Measurements from ENCODE around the gene CSF3R. TPM values are rescaled to one million over a fixed set of nuclear protein-coding genes. Genes with fewer than 3 reads are reported as not detected.

CSF3R gene
- total and polyA plus RNA-seq, 2 experiments from 2014 or later: not detected

DNA sequence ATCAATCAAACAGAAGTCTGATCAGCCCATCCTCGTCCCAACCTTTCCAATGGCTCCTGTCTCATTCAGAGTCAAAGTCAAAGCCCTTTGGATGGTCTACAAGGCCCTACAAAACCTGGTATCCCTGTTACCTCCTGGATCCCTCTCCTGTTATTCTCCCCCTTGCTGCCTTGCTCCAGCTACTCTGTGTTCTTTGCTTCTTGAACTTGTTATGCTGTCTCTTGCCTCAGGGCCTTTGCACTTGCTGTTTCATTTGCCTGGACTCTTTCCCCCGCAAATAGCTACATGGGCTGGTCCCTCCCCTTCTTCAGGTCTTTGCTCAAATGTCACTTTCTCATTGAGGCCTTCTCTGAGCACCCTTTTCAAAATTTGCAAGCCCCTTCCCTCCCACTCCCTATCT is 1.4 kb upstream of the CSF3R start:
- no peaks in the 10 kb centered on the region for H4K20me1 ChIP-seq (ENCODE audit: insufficient read depth)
- H3K9me3 ChIP-seq (ENCODE audit: low read depth): no peaks in the 10 kb centered on the region
- H2AFZ ChIP-seq: no peak overlapping the region
- WGBS, 2 experiments (ENCODE audit: low coverage in 1 of 2, low lambda C conversion rate in 2 of 2, missing lambda C conversion rate in 2 of 2): 63 to 65% methylated on average over 2 of the region's 2 CpGs
- no peak overlapping the region for H3K4me3 ChIP-seq
- no peak overlapping the region for H3K27ac ChIP-seq
- H3K9ac ChIP-seq: no peak overlapping the region
- TF ChIP-seq EZH2 (IDR thresholded peaks at IDR 0.05; ENCODE audit: insufficient read depth, poor library complexity, severe bottlenecking): no peak
- TF ChIP-seq EZH2phosphoT487 (IDR thresholded peaks at IDR 0.05; ENCODE audit: insufficient read depth, low read depth): no peak
- H3K4me1 ChIP-seq (ENCODE audit: insufficient read depth): no peaks in the 10 kb centered on the region
- H3K27me3 ChIP-seq (replicated peaks; ENCODE audit: insufficient read depth): peaks cover 14% of the 10 kb centered on the region; the same call in 1 of the 2 replicates
- in situ Hi-C loops (cut with MboI): no loop called here
- H3K36me3 ChIP-seq (ENCODE audit: low read depth): no peaks in the 10 kb centered on the region
- H3K9me2 ChIP-seq (ENCODE audit: insufficient read depth): no peaks in the 10 kb centered on the region
- DNase-seq: no peak
- no peaks in the 10 kb centered on the region for H3K79me2 ChIP-seq (ENCODE audit: insufficient read depth)
- no peak overlapping the region for H3K4me2 ChIP-seq (ENCODE audit: unreplicated experiment)
- no peaks in the 10 kb centered on the region for H3F3A ChIP-seq (ENCODE audit: insufficient read depth)

DNA sequence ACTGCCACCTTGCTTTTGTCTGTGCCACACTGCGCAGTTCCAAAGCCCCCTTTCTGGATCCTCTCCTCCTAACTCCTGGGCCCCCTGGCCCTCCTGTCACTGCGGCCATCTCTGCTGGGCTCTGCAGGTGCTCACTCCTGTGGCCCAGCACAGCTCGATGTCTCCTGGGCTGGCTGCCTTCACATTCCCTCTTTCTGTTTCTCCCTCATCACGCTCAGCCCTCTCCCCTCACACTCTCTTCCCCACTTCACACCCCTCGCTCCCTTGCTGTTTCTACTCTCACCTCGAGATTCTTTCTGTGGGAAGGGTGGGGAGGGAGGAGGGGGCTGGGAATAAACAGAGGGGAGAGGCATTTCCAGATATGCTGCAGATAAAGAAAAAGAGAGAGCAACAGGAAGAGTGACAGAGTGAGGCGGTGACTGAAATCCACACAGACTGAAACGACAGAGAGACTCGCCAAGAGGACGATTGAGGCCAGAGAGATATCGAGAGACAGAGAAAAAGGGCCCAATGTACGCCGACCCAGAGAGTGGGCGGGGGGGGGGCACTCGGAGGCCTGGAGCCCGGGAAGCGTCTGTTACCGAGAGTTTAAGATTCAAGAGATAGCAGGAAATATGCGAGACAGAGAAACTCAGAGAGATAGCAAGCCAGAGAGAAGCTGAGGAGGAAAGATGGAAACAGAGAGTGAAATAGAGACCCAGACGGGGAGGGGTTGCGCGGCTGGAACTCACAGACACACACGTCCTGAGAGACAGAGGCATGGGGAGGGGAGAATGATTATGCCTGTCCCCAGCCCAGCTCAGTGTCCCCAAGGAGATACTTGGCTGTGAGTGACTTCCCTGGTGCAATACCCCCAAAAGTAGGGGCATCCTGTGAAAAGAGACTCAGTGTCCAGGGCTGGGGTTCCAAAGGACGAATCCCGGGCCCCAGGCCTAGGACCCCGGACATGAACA is 666 bp downstream of the CSF3R start:
- Histone ChIP-seq H3K9me3 (ENCODE audit: low read depth) (no peaks in the 10 kb centered on the region), H3K9ac (no peak overlapping the region), H3K27ac (no peak overlapping the region), H3K4me2 (ENCODE audit: unreplicated experiment) (no peak overlapping the region), H3K4me3 (no peak overlapping the region), H3K27me3 (replicated peaks; ENCODE audit: insufficient read depth) (peaks cover 14% of the 10 kb centered on the region; the same call in 1 of the 2 replicates), H3K36me3 (ENCODE audit: low read depth) (no peaks in the 10 kb centered on the region), H2AFZ (no peak overlapping the region), H4K20me1 (ENCODE audit: insufficient read depth) (no peaks in the 10 kb centered on the region), H3K79me2 (ENCODE audit: insufficient read depth) (no peaks in the 10 kb centered on the region), H3K4me1 (ENCODE audit: insufficient read depth) (no peaks in the 10 kb centered on the region), H3K9me2 (ENCODE audit: insufficient read depth) (no peaks in the 10 kb centered on the region), H3F3A (ENCODE audit: insufficient read depth) (no peaks in the 10 kb centered on the region)
- no peak for DNase-seq
- in situ Hi-C loops (cut with MboI): no loop called here
- WGBS, 2 experiments (ENCODE audit: low coverage in 1 of 2, low lambda C conversion rate in 2 of 2, missing lambda C conversion rate in 2 of 2): 24 to 25% methylated on average over 26 of the region's 26 CpGs
- TF ChIP-seq EZH2 (IDR thresholded peaks at IDR 0.05; ENCODE audit: insufficient read depth, poor library complexity, severe bottlenecking) (no peak), EZH2phosphoT487 (IDR thresholded peaks at IDR 0.05; ENCODE audit: insufficient read depth, low read depth) (no peak)

DNA sequence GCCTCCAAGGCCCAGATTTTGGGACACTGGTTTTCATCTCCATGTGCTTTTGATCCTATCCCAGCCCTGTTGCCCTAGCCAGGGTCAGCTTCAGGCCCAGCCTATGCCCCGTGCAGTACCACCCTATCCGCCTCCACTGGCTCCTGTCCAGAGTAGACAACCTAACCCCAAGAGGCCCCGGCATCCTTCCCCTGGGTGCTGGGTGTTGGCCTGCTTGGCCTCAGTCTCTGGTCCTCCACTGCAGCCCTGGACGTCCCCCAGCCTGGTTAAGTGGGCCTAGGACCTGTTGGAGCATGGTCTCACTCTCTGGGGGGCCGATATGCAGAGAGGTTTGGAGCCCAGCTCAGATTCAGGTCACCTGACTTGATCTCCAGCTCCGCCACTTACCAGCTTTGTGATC is 1.6 kb downstream of the CSF3R start:
- Histone ChIP-seq H3K9me3 (ENCODE audit: low read depth) (no peaks in the 10 kb centered on the region), H3K79me2 (ENCODE audit: insufficient read depth) (no peaks in the 10 kb centered on the region), H3K36me3 (ENCODE audit: low read depth) (no peaks in the 10 kb centered on the region), H3K9ac (no peak overlapping the region), H4K20me1 (ENCODE audit: insufficient read depth) (no peaks in the 10 kb centered on the region), H3K9me2 (ENCODE audit: insufficient read depth) (no peaks in the 10 kb centered on the region), H3K4me2 (ENCODE audit: unreplicated experiment) (no peak overlapping the region), H3K4me1 (ENCODE audit: insufficient read depth) (no peaks in the 10 kb centered on the region), H2AFZ (no peak overlapping the region), H3K4me3 (no peak overlapping the region), H3K27me3 (replicated peaks; ENCODE audit: insufficient read depth) (peaks cover 12% of the 10 kb centered on the region), H3K27ac (no peak overlapping the region), H3F3A (ENCODE audit: insufficient read depth) (no peaks in the 10 kb centered on the region)
- TF ChIP-seq EZH2phosphoT487 (IDR thresholded peaks at IDR 0.05; ENCODE audit: insufficient read depth, low read depth) (no peak), EZH2 (IDR thresholded peaks at IDR 0.05; ENCODE audit: insufficient read depth, poor library complexity, severe bottlenecking) (no peak)
- no peak for DNase-seq
- WGBS, 2 experiments (ENCODE audit: low coverage in 1 of 2, low lambda C conversion rate in 2 of 2, missing lambda C conversion rate in 2 of 2): 50 to 54% methylated on average over 6 of the region's 6 CpGs
- in situ Hi-C loops (cut with MboI): no loop called here

DNA sequence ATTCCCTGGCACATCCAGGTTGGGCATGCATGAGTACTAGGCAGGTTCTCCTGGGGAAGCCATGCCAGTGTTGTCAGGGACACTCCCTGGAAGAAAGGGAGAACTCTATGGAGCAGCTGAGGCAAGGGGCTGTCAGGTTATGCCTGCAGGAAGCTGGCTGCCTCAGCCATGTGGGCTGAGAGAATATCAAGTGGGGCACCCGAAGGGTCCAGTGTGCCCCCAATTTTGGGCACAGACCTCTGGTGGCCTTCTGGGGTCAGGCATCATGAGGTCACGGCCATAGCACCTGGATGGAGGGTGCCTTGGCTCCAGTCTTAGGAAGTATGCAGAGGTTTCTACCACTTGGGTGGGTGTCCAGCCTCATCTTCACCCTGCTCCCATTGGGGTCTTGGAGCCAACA is 2.6 kb downstream of the CSF3R start:
- no peaks in the 10 kb centered on the region for H3F3A ChIP-seq (ENCODE audit: insufficient read depth)
- TF ChIP-seq EZH2phosphoT487 (IDR thresholded peaks at IDR 0.05; ENCODE audit: insufficient read depth, low read depth) (no peak), EZH2 (IDR thresholded peaks at IDR 0.05; ENCODE audit: insufficient read depth, poor library complexity, severe bottlenecking) (no peak)
- H3K27ac ChIP-seq: no peak overlapping the region
- no peak overlapping the region for H3K4me2 ChIP-seq (ENCODE audit: unreplicated experiment)
- no peak overlapping the region for H3K9ac ChIP-seq
- no peaks in the 10 kb centered on the region for H4K20me1 ChIP-seq (ENCODE audit: insufficient read depth)
- H3K9me3 ChIP-seq (ENCODE audit: low read depth): no peaks in the 10 kb centered on the region
- no peaks in the 10 kb centered on the region for H3K79me2 ChIP-seq (ENCODE audit: insufficient read depth)
- in situ Hi-C loops (cut with MboI): no loop called here
- no peaks in the 10 kb centered on the region for H3K36me3 ChIP-seq (ENCODE audit: low read depth)
- no peak overlapping the region for H3K4me3 ChIP-seq
- DNase-seq: no peak
- WGBS, 2 experiments (ENCODE audit: low coverage in 1 of 2, low lambda C conversion rate in 2 of 2, missing lambda C conversion rate in 2 of 2): 27 to 38% methylated on average over 2 of the region's 2 CpGs
- H2AFZ ChIP-seq: no peak overlapping the region
- no peaks in the 10 kb centered on the region for H3K4me1 ChIP-seq (ENCODE audit: insufficient read depth)
- no peaks in the 10 kb centered on the region for H3K9me2 ChIP-seq (ENCODE audit: insufficient read depth)
- H3K27me3 ChIP-seq (replicated peaks; ENCODE audit: insufficient read depth): peaks cover 11% of the 10 kb centered on the region
